IPS-18a (cell line): ENCODE results near the gene ZNF527.

Source experiments
- H3K27ac ChIP-seq: one replicate; pipeline ENCODE4 v1.5.1; 2013; ENCODE audit warnings: low read length
- H3K27me3 ChIP-seq: one replicate; pipeline ENCODE4 v1.6.1; 2013; ENCODE audit warnings: mild to moderate bottlenecking, low read length; ENCODE audit not compliant: control insufficient read depth, insufficient read depth
- H3K36me3 ChIP-seq: one replicate; pipeline ENCODE4 v1.6.1; 2013; ENCODE audit warnings: low read depth, low read length; ENCODE audit not compliant: control insufficient read depth
- H3K4me1 ChIP-seq: one replicate; pipeline ENCODE4 v1.6.1; 2013; ENCODE audit warnings: low read depth, low read length; ENCODE audit not compliant: control insufficient read depth
- H3K4me3 ChIP-seq: one replicate; pipeline ENCODE4 v1.5.1; 2013; ENCODE audit warnings: low read length
- H3K9ac ChIP-seq: one replicate; pipeline ENCODE4 v1.6.1; 2013; ENCODE audit warnings: mild to moderate bottlenecking, low read length, moderate library complexity
- H3K9me3 ChIP-seq: one replicate; pipeline ENCODE4 v1.6.1; 2013; ENCODE audit warnings: low read depth, low read length; ENCODE audit not compliant: control insufficient read depth

The ZNF527 gene

DNA sequence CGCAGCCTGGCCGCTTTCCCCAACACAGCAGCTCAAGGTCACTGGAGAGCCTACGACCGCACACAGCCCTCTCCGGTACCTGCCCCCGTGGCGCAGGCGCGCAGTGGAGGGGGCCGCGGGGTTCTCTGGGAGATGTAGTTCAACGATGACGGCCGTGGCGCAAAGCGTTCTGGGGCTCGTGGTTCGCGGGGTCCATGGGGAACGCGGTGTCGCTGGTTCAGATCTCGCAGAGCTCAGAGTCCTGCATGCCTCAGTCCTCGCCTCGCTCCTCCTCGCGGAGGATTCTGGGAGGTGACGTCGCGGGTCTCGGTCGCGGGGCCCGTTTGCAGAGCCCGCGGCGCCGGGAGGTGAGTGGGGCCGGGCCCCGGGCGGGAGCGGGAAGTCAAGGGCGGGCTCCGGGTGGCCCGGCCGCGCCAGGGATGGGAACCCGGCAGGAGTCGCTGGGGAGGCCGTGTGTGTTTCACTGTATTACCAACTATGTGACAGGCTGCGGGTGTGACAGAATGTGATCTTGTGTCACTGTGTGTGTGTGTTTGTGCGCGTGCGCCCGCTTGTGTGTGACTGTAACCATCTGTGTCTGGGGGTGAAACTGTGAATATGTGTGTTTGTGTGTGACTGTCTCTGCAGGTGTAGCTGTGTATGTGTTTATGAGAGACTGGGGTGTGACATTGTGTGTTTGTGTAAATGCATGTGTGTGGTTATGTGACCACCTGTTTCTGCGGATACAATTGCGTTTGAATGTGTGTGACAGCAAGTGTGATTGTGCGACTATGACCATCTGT is at the start of gene ZNF527:
TSS of gene ZNF527 (plus strand) at position 220 of the 782 bp plus-strand sequence. CDS start 3,100 bp downstream, outside the sequence.
- no peaks in the 10 kb centered on the region for H3K27me3 ChIP-seq
- peaks cover 2% of the 10 kb centered on the region for H3K9me3 ChIP-seq
- peak within 1 kb of the TSS; percentile 79 for H3K4me3 ChIP-seq
- no peaks in the 10 kb centered on the region for H3K4me1 ChIP-seq
- H3K9ac ChIP-seq = peak within 1 kb of the TSS; percentile 32
- no peak within 1 kb of the TSS for H3K27ac ChIP-seq
- H3K36me3 ChIP-seq = no peaks in the 10 kb centered on the region

DNA sequence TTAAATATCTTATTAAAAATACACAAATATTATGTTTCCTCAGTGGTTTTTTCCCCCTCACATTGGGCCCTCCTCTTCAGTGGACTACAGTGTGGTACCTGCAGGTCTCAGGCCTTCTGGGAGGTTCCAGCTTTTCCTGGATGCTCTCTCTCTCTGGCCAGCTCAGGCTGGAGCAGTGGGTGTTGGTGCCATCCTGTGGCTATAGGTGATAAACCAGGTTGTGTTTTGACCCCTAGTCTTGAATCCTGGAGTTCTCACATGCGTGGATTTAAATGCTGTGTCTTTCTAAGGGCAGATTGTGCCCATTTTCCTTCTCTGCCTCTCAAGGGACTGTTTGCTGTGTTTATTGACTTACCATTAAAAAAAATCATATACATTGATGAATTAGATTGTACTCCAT is 41.2 kb upstream of the ZNF527 start:
- Histone ChIP-seq H3K27ac (no peak overlapping the region), H3K4me1 (no peaks in the 10 kb centered on the region), H3K27me3 (no peaks in the 10 kb centered on the region), H3K9ac (no peak overlapping the region), H3K4me3 (no peak overlapping the region), H3K36me3 (peaks cover 30% of the 10 kb centered on the region), H3K9me3 (no peaks in the 10 kb centered on the region)

DNA sequence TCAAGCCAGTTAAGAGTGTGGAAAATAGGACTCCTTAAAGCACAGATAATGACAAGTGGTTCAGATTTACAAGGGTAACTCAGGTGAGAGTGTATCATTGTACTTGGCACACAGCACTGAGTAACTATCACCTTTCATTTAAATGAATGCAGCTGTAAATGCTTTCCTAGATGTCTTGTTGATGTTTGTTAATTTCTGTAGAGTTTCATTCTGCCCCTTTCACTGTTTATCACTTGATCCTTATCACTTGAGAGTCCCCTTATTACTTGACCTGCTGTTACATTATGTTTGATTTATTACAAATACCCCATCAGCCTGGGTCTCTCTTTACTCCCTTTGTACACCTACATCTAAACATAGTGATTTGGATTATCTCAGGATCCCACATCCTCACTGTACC is 38.1 kb upstream of the ZNF527 start:
- H3K27me3 ChIP-seq = no peaks in the 10 kb centered on the region
- no peak overlapping the region for H3K27ac ChIP-seq
- no peak overlapping the region for H3K9ac ChIP-seq
- H3K4me1 ChIP-seq = peaks cover 5% of the 10 kb centered on the region
- peaks cover 13% of the 10 kb centered on the region for H3K36me3 ChIP-seq
- no peaks in the 10 kb centered on the region for H3K9me3 ChIP-seq
- no peak overlapping the region for H3K4me3 ChIP-seq

DNA sequence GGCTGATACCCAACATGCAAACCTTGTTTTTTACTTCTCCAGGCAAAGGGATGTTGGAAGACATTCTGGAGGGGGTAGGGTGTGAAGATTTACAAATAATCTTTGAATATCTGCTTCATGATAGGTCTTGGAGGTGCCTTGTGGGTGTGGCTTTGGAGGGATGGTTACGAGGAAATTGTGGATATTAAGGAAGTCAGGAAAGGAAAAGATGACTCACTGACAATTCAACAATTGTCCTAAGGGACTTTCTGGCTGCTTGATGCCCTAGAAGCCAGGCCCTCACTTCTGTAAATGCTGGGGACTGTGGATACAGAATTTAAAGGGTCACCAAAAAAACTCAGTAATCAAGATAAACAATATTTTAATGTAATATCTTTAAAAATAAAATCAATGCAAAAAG is 37.4 kb upstream of the ZNF527 start:
- Histone ChIP-seq H3K4me1 (peaks cover 5% of the 10 kb centered on the region), H3K36me3 (peaks cover 11% of the 10 kb centered on the region), H3K27me3 (no peaks in the 10 kb centered on the region), H3K27ac (no peak overlapping the region), H3K9me3 (no peaks in the 10 kb centered on the region), H3K9ac (no peak overlapping the region), H3K4me3 (no peak overlapping the region)

DNA sequence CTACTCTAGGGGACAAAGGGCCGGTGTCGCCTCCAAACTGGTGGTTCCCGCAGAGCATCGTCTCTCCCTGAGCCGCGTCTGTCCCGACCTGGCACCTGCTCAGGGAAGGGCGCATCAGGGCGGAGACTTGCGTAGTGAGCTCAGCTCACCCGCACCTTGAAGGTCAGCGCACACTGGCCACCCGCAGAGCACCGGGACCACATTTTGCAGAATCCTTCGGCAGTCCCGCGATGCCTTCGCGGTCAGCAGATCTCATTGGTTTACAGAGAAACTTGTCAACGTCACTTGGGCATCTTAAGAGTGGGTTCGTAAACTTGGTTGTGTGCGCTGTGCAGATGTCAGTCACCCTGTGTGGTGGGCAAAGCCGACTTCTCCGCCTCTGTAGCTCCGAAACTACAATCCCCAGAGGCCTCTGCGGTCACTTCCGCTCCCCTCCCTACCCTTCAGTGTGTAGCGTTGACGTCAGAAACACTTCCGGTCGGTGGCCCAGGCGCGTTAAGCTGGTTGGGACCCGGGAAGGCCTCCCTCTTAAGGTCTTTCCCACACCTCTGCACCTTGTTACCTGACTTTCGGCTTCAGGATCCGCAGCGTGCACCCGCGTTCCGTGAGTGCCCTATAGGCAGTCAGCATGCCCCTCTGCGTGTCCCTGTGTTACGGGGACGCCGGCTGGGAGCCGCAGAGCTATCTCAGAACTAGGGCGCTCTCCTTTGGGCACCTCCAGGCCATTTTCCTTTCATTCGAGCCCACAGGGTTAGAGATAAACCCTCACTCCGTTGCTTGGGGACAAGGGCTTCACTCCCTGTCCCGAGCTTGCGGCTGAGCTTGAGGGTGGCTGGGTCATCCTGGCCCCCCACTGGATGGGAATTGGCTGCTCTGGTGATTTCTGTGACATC is 36.5 kb upstream of the ZNF527 start:
- H3K4me3 ChIP-seq = peak overlapping the region; percentile 95
- H3K9me3 ChIP-seq = no peaks in the 10 kb centered on the region
- H3K27me3 ChIP-seq = no peaks in the 10 kb centered on the region
- peak overlapping the region; percentile 90 for H3K27ac ChIP-seq
- peaks cover 4% of the 10 kb centered on the region for H3K36me3 ChIP-seq
- H3K9ac ChIP-seq = peak overlapping the region; percentile 93
- peaks cover 5% of the 10 kb centered on the region for H3K4me1 ChIP-seq

DNA sequence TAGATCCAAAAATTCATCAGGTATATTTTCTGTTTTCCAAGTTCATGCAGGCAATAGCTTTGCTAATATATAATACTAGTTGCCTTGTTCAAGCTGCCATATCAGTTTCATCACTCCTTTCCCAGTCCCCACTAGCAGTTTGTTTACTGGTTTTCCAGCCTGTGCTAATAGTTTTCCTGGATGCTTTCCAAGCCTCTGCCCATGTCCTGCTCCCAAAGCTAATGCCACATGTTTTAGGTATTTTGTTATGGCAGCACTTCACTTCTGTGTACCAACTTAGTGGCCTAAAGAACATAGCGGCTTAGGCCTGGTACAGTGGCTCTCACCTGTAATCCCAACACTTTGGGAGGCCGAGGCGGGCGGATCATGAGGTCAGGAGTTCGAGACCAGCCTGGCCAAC is 28.1 kb upstream of the ZNF527 start:
- Histone ChIP-seq H3K4me3 (no peak overlapping the region), H3K27ac (no peak overlapping the region), H3K9ac (no peak overlapping the region), H3K9me3 (no peaks in the 10 kb centered on the region), H3K4me1 (no peaks in the 10 kb centered on the region), H3K27me3 (no peaks in the 10 kb centered on the region), H3K36me3 (peaks cover 16% of the 10 kb centered on the region)

DNA sequence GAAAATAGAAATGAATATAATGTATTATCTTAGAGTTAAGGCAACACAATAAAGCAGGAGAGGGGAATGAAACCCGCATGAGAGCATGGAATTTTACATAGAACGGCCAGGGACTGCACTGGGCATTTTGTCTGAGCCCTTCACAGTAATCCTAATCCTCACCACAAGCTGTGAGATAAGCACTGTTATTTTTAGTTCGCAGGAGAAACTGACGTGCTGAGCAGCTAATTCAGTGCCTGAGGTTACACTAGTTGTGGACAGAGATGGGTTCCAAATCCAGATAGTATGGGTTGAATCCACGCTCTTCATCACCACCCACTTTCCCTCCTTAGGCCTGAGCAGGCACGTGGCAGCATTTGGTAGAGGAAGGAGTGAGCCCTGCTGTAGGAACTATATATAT is 24.8 kb upstream of the ZNF527 start:
- Histone ChIP-seq H3K27ac (no peak overlapping the region), H3K9ac (no peak overlapping the region), H3K27me3 (no peaks in the 10 kb centered on the region), H3K4me1 (no peaks in the 10 kb centered on the region), H3K4me3 (no peak overlapping the region), H3K9me3 (no peaks in the 10 kb centered on the region), H3K36me3 (peaks cover 26% of the 10 kb centered on the region)

DNA sequence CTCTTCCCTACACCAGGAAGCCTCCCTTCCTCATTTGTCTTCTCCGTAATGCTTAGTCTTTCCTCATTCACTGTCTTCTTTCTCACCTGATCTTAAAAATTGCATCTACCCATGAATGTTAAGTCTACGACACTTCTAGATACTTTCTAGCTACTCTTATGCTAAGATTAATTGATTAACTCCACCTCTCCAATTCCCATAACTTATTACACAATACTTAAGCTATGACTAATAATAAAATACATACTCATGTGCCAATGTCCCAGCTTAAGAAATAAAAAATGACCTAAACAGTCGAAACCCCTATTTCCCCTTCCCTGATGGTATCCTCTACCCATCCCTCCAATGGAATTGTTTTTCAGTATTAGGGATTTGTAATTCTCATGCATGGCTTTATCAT is 22.8 kb upstream of the ZNF527 start:
- Histone ChIP-seq H3K4me3 (no peak overlapping the region), H3K9ac (no peak overlapping the region), H3K27me3 (no peaks in the 10 kb centered on the region), H3K36me3 (peaks cover 26% of the 10 kb centered on the region), H3K9me3 (no peaks in the 10 kb centered on the region), H3K27ac (no peak overlapping the region), H3K4me1 (no peaks in the 10 kb centered on the region)

DNA sequence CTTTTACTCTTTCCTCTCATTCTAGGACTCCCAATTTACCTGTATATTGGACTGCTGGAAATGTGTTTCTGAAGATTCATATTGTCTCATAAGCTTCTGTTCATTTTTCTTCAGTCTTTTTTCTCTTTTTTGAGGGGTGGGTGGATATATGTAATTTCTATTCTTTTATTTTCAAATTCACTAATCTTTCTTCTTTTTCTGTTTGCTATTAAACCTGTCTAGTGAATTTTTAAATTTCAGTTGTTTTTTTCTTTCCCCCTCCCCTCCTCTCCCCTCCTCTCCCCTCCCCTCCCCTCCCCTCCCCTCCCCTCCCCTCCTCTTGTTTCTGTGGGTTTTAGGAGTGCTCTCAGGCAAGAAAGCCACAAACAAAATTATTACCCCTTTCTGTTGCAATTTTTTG is 16.9 kb upstream of the ZNF527 start:
- H3K4me1 ChIP-seq = no peaks in the 10 kb centered on the region
- H3K36me3 ChIP-seq = peaks cover 13% of the 10 kb centered on the region

DNA sequence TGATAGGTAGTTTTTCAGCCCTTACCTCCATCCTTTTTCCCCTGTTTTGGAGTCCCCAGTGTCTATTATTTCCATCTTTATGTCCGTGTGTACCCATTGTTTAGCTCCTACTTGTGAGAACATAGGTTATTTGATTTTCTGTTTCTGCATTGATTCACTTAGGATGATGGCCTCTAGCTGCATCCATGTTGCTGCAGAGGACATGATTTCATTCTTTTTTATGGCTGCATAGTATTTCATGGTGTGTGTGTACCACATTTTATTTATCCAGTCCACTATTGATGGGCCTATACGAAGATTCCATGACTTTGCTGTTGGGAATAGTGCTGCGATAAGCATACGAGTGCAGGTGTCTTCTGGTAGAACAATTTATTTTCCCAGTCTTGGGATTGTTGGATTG is 15.0 kb upstream of the ZNF527 start:
- Histone ChIP-seq H3K9me3 (no peaks in the 10 kb centered on the region), H3K27me3 (no peaks in the 10 kb centered on the region), H3K9ac (no peak overlapping the region), H3K27ac (no peak overlapping the region), H3K4me1 (no peaks in the 10 kb centered on the region), H3K4me3 (no peak overlapping the region), H3K36me3 (peaks cover 17% of the 10 kb centered on the region)

More for the DNA sequence above, 16.9 kb upstream of the ZNF527 start:
- no peak overlapping the region for H3K9ac ChIP-seq
- H3K9me3 ChIP-seq = no peaks in the 10 kb centered on the region
- no peak overlapping the region for H3K27ac ChIP-seq
- no peaks in the 10 kb centered on the region for H3K27me3 ChIP-seq
- no peak overlapping the region for H3K4me3 ChIP-seq

DNA sequence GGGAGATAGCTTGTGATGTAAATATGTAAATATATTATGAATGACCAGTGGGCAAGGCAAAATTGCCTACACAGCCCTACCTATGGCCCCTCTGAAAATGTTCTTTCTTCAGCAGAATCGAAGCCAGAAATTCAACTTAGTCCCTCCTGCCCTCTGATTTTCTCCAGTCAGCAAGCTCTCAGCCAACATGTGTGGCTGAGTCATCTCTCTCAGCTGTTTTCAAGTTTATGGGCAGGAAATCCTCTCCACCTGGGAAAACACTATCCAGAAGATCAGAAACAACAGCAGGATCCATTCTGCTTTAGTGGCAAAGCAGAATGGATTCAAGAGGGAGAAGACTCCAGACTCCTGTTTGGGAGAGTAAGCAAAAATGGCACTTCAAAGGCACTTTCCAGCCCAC is 8.9 kb upstream of the ZNF527 start:
- peaks cover 15% of the 10 kb centered on the region for H3K9me3 ChIP-seq
- H3K4me1 ChIP-seq = no peaks in the 10 kb centered on the region
- no peak overlapping the region for H3K4me3 ChIP-seq
- no peak overlapping the region for H3K9ac ChIP-seq
- H3K36me3 ChIP-seq = peaks cover 28% of the 10 kb centered on the region
- no peaks in the 10 kb centered on the region for H3K27me3 ChIP-seq
- no peak overlapping the region for H3K27ac ChIP-seq
